ENCODE results near the gene HECTD4. TPM values are rescaled to one million over a fixed set of nuclear protein-coding genes. Genes with fewer than 3 reads are reported as not detected.

The HECTD4 gene, protein sequence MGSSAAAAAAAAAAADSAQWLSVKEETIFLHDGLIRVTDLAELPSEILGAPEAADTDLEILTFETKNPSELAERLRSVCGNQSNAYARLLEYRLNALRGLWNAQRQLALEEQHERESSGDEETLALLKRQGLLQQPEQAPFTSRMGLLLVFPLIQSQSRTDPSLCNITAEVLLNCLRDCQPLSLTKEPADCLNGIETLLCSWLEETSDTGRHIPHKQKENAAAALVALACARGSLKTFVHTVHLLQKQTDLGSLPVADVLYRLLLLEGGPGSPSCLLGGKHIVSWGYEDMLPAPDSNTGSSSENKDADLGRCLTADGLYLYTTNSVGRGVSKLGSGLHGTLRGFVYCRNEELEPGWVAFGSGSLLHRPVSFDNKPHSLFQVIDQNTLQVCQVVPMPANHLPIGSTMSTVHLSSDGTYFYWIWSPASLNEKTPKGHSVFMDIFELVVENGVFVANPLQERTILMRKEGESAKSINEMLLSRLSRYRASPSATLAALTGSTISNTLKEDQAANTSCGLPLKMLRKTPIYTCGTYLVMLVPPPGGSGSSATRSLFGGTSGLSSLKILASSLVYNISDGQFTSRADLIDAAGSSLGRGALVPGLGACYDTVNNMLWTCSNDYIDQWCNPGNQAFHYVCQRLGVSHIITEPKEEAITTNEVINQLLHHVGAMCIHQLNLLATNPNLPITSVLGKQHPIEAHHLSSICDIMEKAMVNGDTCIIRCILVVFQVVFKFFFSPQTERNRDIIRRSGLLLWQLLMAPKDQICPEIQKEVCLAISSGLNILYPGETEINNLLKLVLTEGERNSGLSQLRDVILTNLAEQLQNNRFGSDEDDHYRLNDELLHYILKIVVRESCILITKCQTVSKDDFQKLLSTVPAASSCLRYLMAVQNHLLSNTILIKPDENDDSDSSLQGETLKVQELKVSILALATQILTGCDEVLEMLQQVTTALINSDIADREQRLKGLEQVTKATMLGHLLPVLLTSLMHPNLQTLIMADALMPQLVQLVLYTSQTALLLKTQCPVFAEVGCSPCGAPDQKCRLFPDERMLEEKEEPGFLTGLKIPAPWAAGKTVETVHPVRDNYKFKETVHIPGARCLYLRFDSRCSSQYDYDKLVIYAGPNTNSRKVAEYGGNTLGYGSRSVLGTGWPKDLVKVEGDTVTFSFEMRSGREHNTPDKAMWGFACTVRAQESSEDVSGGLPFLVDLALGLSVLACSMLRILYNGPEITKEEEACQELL (N-terminal part only)
- 10 to 100 TPM; 25.3 to 26.8 TPM for total RNA-seq

DNA sequence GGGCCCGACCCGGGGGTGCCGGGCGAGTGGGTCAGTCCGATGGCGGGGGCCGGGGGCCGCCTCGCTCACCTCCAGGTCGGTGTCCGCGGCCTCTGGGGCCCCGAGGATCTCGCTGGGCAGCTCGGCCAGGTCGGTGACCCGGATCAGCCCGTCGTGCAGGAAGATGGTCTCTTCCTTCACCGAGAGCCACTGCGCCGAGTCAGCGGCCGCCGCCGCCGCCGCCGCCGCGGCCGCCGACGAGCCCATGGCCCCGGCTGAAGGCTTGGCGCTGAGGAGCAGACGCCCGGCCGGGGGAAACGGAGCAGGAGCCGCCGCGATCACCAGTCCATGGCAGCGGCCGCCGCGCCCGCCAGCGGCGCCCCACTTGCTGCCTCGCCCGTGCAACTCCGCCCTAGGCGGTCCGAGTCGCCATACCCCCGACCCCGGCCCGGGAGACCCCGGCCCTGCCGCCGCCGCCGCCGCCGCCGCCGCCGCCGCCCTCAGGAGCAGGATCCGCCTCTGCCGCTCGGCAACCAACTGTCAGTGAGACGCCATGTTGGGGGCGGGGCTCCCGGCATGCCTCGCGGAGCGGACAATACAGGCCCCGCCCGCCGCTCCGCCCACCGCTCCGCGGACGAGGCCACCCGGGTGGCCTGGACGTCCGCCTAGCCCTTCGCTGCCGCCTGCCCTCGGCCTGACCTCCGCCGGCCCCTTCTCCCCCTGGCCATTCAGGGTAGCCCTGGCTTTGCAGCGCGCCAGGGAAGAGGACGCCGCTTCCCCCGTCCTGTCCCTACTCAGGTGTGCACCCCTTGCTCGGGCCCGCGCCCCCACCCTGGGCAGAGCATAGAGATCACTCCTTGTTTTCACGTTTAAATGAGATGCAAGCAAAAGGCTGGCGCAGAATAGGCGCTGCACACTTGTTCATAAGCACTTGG is at the start of gene HECTD4:
TSS of gene HECTD4 (minus strand) at position 549 of the 914 bp plus-strand sequence. CDS start at position 246, 303 bp downstream.

DNA sequence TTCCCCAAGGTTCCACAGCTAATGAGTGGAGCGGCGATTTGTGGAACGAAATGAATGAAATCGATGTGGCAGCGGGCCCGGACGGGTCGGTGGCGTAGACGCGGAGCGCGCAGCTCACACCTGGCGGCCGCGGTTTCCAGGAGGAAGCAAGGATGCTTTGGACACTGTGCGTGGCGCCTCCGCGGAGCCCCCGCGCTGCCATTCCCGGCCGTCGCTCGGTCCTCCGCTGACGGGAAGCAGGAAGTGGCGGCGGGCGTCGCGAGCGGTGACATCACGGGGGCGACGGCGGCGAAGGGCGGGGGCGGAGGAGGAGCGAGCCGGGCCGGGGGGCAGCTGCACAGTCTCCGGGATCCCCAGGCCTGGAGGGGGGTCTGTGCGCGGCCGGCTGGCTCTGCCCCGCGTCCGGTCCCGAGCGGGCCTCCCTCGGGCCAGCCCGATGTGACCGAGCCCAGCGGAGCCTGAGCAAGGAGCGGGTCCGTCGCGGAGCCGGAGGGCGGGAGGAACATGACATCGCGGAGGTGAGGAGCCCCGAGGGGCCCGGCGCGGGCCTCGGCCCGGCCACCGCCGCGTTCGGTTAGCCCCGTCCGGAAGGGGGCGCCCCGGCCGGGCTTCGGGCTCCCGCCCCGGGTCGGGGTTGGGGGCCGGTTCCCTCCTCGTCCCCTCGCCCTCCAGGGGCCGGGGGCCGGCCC is 36.5 kb upstream of the HECTD4 start, which contains the start of gene PTPN11:
TSS of gene PTPN11 (plus strand) at position 340 of the 689 bp plus-strand sequence. CDS start at position 505, 165 bp downstream.

DNA sequence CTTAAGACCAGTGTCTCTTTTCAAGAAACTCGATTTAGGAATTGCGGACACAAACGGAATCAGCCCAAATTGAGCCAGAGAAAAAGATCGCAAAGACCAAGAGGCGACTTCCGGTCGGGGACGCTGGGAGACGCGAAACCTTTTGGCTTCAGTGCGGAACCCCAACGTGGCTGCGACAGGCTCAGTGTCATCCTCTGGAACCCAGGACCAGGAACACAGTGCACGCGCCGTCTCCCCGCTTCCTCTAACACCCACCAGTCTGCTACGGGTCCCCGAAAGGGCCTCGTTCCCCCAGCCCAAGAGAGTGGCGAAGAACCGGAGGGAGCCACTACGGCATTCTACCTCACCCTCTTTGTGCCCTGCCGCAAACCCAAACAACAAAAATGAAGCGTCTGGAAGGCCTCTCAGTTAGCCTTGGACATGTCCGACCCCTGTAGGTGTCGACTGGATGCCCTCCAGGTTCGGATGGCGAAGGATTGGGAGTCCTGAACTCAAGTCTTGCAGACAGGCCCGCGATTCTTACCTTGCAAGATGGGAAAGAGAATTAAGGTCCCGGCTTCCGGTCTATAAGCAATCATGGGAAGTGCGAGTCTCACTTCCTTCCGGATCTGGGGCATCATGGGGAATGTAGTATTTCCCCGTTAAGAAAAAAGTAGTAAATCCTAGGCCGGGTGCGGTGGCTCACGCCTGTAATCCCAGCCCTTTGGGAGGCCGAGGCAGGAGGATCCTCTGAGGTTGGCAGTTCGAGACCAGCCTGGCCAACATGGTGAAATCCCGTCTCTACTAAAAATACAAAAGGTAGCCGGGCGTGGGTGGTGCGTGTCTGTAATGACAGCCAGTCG is 27.1 kb upstream of the HECTD4 start, which contains the start of gene RPL6:
TSS of gene RPL6 (minus strand) at position 542 of the 842 bp plus-strand sequence. CDS start 949 bp downstream, outside the sequence.

DNA sequence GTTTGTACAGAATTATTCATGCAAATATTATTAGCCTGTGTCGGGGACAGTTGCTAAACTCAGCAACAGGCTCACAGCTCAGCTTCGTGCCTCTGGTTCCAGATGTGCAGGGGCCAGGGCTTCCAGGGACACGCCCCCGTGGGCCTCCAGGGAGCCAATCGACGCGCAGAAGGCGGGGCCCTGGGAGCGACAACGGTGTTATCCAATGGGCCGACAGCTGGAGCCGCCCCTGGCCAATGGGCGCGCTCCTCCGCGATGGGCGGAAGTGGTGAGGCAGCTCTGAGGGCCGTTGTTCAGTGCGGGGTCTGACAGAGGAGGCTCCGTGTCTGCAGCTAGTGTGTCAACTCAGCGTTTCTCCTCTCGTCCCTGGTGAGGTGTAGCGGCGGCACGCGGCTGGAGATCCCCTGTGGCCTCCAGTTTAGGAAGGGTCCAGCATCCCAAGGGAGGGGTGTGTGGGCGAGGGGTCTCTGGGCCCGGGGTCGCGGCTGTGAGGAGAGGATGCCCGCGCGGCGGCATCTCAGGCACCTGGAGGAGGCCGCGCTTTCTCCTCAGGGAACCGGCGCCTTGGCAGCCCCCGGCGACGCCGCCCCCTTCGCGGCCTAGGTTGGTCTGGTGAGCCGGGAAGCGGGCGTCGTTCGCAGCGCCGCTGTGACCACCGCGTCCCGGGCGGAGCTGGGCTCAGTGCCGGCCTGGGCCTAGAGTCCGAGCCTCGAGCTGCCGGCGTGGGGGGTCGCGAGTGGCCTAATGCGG is 256.8 kb downstream of the HECTD4 start, which contains the start of gene TRAFD1:
TSS of gene TRAFD1 (plus strand) at position 311 of the 750 bp plus-strand sequence. CDS start 4,963 bp downstream, outside the sequence.

Small RNA genes within 50 kb of the gene (small RNA-seq; reads per million reads assigned to genes)
- 0 reads per million in 2 donors for gene RF00019

Other genes starting within 250 kb of the HECTD4 start
- 100 to 1,000 TPM; 530 to 766 TPM for gene RPL6, start 27.2 kb upstream of the HECTD4 start, total RNA-seq
- 10 to 100 TPM; 55.7 to 74.6 TPM for gene PTPN11, start 36.5 kb upstream of the HECTD4 start, total RNA-seq